PFSK-1 (cell line): ENCODE data around the gene PDE3A.
A peak's percentile ranks its signal among the peaks of the same experiment; 100 is the strongest.

ENCODE experiments used
- FOXP2 ChIP-seq: optimal IDR thresholded peaks from 2 replicates; pipeline ENCODE3; 2011; ENCODE audit warnings: borderline replicate concordance, control low read depth, inconsistent platforms; ENCODE audit not compliant: insufficient read depth; ENCODE audit errors: extremely low read length, extremely low read depth
- POLR2AphosphoS5 ChIP-seq: IDR thresholded peaks from 2 replicates; pipeline ENCODE4 v1.6.1; 2012; ENCODE audit warnings: low read depth, mild to moderate bottlenecking, control low read depth, low read length, moderate library complexity
- SIN3A ChIP-seq: IDR thresholded peaks from 2 replicates; pipeline ENCODE4 v1.6.1; 2012; ENCODE audit warnings: mild to moderate bottlenecking, low read length, moderate library complexity, borderline replicate concordance; ENCODE audit not compliant: insufficient read depth
- TAF1 ChIP-seq: IDR thresholded peaks from 2 replicates; pipeline ENCODE4 v1.6.1; 2012; ENCODE audit warnings: low read length, control low read depth, borderline replicate concordance; ENCODE audit not compliant: insufficient read depth
- TF ChIP-seq, protein P1 (sequence below), 2 experiments: IDR thresholded peaks; 2 replicates each; pipeline versions ENCODE4 v1.6.1 to v1.8.0; 2011 to 2012; ENCODE audit warnings: low read depth in 2 of 2, low read length in 2 of 2, control low read depth in 1 of 2, inconsistent platforms in 1 of 2, mild to moderate bottlenecking in 1 of 2, moderate library complexity in 1 of 2; ENCODE audit not compliant: insufficient read depth in 1 of 2

Gene PDE3A

DNA sequence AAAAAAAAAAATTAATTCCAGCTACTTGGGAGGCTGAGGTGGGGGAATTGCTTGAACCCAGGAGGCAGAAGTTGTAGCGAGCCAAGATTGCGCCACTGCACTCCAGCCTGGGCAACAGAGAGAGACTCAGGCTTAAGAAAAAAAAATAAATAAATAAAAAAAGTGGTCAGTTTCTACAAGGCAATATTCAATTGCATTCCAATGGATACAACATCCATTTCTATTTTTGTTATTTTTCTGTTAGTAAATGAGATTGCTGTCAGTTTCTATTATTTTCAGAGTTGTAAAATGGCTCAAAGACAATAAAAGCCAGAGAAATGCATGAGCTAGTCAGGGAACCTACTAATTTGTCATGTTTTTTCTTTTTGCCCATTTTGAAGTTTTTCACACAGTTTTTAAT lies 119.2 kb downstream of the PDE3A start:
- no peak for TF ChIP-seq FOXP2
- TF ChIP-seq, protein P1, sequence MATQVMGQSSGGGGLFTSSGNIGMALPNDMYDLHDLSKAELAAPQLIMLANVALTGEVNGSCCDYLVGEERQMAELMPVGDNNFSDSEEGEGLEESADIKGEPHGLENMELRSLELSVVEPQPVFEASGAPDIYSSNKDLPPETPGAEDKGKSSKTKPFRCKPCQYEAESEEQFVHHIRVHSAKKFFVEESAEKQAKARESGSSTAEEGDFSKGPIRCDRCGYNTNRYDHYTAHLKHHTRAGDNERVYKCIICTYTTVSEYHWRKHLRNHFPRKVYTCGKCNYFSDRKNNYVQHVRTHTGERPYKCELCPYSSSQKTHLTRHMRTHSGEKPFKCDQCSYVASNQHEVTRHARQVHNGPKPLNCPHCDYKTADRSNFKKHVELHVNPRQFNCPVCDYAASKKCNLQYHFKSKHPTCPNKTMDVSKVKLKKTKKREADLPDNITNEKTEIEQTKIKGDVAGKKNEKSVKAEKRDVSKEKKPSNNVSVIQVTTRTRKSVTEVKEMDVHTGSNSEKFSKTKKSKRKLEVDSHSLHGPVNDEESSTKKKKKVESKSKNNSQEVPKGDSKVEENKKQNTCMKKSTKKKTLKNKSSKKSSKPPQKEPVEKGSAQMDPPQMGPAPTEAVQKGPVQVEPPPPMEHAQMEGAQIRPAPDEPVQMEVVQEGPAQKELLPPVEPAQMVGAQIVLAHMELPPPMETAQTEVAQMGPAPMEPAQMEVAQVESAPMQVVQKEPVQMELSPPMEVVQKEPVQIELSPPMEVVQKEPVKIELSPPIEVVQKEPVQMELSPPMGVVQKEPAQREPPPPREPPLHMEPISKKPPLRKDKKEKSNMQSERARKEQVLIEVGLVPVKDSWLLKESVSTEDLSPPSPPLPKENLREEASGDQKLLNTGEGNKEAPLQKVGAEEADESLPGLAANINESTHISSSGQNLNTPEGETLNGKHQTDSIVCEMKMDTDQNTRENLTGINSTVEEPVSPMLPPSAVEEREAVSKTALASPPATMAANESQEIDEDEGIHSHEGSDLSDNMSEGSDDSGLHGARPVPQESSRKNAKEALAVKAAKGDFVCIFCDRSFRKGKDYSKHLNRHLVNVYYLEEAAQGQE (IDR thresholded peaks at IDR 0.05; ENCODE audit: insufficient read depth in 1 of 2, low read depth in 2 of 2, low read length in 2 of 2) = no peak
- no peak for TF ChIP-seq TAF1
- TF ChIP-seq SIN3A = no peak
- TF ChIP-seq POLR2AphosphoS5 = no peak

- TF ChIP-seq POLR2AphosphoS5 (no peak), TAF1 (no peak), FOXP2 (no peak), SIN3A (no peak)
- TF ChIP-seq, protein P1 (IDR thresholded peaks at IDR 0.05; ENCODE audit: insufficient read depth in 1 of 2, low read depth in 2 of 2, low read length in 2 of 2) = no peak
Observed at GRCh38 chr12:20489645-20490044, 121.3 kb downstream of the PDE3A start.

DNA sequence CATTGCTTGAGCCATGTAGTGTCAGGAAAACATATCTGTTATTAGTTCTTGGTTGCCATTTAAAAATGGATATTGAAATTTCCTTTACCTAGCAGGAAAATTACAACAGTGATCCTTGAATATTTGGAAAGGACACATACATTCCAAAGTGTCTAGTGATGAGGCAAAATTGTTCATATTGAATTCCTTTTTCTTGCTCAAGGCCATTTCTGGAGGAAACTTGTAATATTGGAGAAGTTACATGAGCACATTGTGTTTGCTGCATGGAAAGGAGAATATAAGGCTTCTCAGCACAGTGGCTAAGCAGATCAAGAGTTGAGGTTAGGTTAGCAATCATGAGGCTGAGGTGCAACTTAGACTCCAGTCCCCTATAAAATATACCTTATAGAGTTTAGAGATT lies 121.9 kb downstream of the PDE3A start:
- no peak for TF ChIP-seq POLR2AphosphoS5
- no peak for TF ChIP-seq FOXP2
- no peak for TF ChIP-seq TAF1
- TF ChIP-seq, protein P1 (IDR thresholded peaks at IDR 0.05; ENCODE audit: insufficient read depth in 1 of 2, low read depth in 2 of 2, low read length in 2 of 2) = no peak
- no peak for TF ChIP-seq SIN3A

DNA sequence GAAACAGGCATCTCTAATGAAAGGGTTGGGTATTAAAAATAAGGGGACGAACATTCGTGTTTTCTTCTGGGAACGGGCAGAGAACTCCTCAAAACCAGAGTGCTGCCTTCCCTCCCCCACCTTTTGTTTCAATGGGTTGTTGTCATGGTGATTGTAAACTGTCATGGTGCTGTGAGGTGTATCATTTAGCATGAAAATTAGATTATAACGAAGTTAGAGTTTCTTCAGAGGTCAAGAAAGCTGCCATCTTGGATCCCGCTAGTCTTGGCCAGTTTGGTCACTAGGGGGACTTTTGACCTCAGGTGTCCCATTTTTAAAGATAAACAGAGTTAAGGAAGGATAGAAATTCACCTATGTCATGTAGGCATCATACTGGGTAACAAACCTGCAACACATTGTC lies 123.0 kb downstream of the PDE3A start:
- TF ChIP-seq TAF1 (no peak), FOXP2 (no peak), SIN3A (no peak), POLR2AphosphoS5 (no peak)
- TF ChIP-seq, protein P1 (IDR thresholded peaks at IDR 0.05; ENCODE audit: insufficient read depth in 1 of 2, low read depth in 2 of 2, low read length in 2 of 2) = no peak

DNA sequence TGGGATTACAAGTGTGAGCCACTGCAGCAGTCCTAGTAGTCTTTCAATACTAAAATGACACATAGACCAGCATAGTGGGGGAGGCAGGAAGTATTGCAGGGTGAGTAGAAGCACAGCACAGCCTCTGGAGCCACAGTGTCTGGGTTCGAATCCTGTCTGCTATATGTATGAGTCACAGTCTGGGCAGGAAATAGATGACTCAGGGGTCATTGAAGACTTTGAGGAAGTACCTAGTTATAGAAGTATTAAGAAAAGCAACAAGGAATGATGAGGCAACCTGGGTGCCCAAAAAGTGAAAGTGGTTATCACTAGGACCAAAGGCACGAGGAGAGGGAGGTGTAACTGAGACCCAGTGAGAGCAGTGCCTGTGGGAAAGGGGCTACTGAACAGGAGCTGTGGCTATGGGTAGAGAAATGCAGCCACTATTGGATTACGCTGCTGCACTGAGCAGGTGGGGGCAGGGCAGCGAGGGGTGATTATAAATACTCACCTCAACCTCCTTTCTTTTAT lies 124.0 kb downstream of the PDE3A start:
- TF ChIP-seq TAF1 (no peak), SIN3A (no peak), POLR2AphosphoS5 (0 out of 2 replicates have a peak, but pooled peaks have one; percentile 21)
- TF ChIP-seq, protein P1 (IDR thresholded peaks at IDR 0.05; ENCODE audit: insufficient read depth in 1 of 2, low read depth in 2 of 2, low read length in 2 of 2) = no peak
